Sciatic nerve (tissue), 2 donors: ENCODE results near the gene TMEM170A. TPM values are rescaled to one million over a fixed set of nuclear protein-coding genes. Genes with fewer than 3 reads are reported as not detected.
"Not testable (repeated sequence)": the region's sequence is repeated elsewhere in the genome, so short reads cannot be mapped to it uniquely, and the experiment has no call there.

Experiments
- ATAC-seq: fragments of 200-7000 bp; cut with Tn5 transposase; one replicate; pipeline ENCODE4 v1.9.1; 2020; ENCODE audit warnings: mild to moderate bottlenecking, moderate library complexity
- DNase-seq: peaks from one replicate; pipeline ENCODE4 v3.0.0-alpha.2; 2020; ENCODE audit warnings: low spot score
- intact Hi-C: fragments of 100-400 bp; cut with DNase I; formaldehyde crosslinking; loops from one replicate; pipeline ENCODE4 v1.14.2; 2022
- total RNA-seq: library from RNA; stranded (reverse); fragmentation: NEBNext Ultra II Directional; extraction: Animal tissue kit (Norgen Biotek cat#: 25700); gene quantifications from one replicate; pipeline ENCODE4 v1.2.1, GENCODE V29; 2021
- donor health status: DM: no; HTN: no; CAD: no.
- donor health status: DM: no; HTN: no; CAD: no.

Gene TMEM170A
- total RNA-seq, 1 donor from 2014 or later: 29.8 TPM

GRCh38 chr16:75483222-75483621, 18.7 kb upstream of the TMEM170A start:
- intact Hi-C loops: no loop called here
- DNase-seq: no peak
- ATAC-seq: no peak

GRCh38 chr16:75482434-75483205, 18.1 kb upstream of the TMEM170A start:
- intact Hi-C loops: no loop called here
- DNase-seq (no peak), ATAC-seq (no peak)

GRCh38 chr16:75481475-75481874, 17.0 kb upstream of the TMEM170A start:
- intact Hi-C loops: no loop called here

GRCh38 chr16:75479421-75479990, 15.0 kb upstream of the TMEM170A start:
- DNase-seq: no peak
- intact Hi-C loops: loop anchor here (5.0 kb wide), 1 partner anchor 288 kb away; no protein-coding TSS in a partner anchor
- ATAC-seq: no peak

More at GRCh38 chr16:75481475-75481874, 17.0 kb upstream of the TMEM170A start:
- ATAC-seq: no peak
- no peak for DNase-seq

- intact Hi-C loops: loop anchor here (5.0 kb wide), 1 partner anchor 289 kb away; no protein-coding TSS in a partner anchor
- no peak for ATAC-seq
- no peak for DNase-seq
These were observed 14.2 kb upstream of the TMEM170A start for GRCh38 chr16:75478480-75479345.

- intact Hi-C loops: loop anchor here (5.0 kb wide), 1 partner anchor 289 kb away; no protein-coding TSS in a partner anchor
- ATAC-seq (peak; percentile 32), DNase-seq (no peak)
These were observed 13.4 kb upstream of the TMEM170A start for GRCh38 chr16:75477680-75478473.

- intact Hi-C loops: loop anchor here (5.0 kb wide), 1 partner anchor 290 kb away; no protein-coding TSS in a partner anchor
- no peak for ATAC-seq
These were observed 12.3 kb upstream of the TMEM170A start for GRCh38 chr16:75476817-75477216.

GRCh38 chr16:75475420-75475847, 10.9 kb upstream of the TMEM170A start:
- DNase-seq (no peak), ATAC-seq (no peak)
- intact Hi-C loops: loop anchor here (5.0 kb wide), 1 partner anchor 292 kb away; no protein-coding TSS in a partner anchor

More at GRCh38 chr16:75476817-75477216, 12.3 kb upstream of the TMEM170A start:
- no peak for DNase-seq

GRCh38 chr16:75472908-75473877, 8.7 kb upstream of the TMEM170A start:
- DNase-seq: no peak
- intact Hi-C loops: no loop called here
- ATAC-seq: no peak

GRCh38 chr16:75471723-75472633, 7.5 kb upstream of the TMEM170A start:
- DNase-seq (peak; percentile 66), ATAC-seq (peak; percentile 94)
- intact Hi-C loops: no loop called here

GRCh38 chr16:75466760-75467159, 2.3 kb upstream of the TMEM170A start:
- ATAC-seq (no peak), DNase-seq (no peak)
- intact Hi-C loops: no loop called here

- peak; percentile 2 for ATAC-seq
- intact Hi-C loops, DNase-seq: not testable (repeated sequence)
These were observed 934 bp downstream of the TMEM170A start for GRCh38 chr16:75463389-75464121.

GRCh38 chr16:75462806-75463205, 1.7 kb downstream of the TMEM170A start:
- ATAC-seq (no peak), DNase-seq (no peak)
- intact Hi-C loops: no loop called here

- no peak for ATAC-seq
- intact Hi-C loops: no loop called here
- no peak for DNase-seq
These were observed 2.9 kb downstream of the TMEM170A start for GRCh38 chr16:75461575-75461974.

- DNase-seq (no peak), ATAC-seq (no peak)
- intact Hi-C loops: no loop called here
These were observed 4.0 kb downstream of the TMEM170A start for GRCh38 chr16:75460446-75460845.

- intact Hi-C loops: no loop called here
- no peak for DNase-seq
- no peak for ATAC-seq
These were observed 4.8 kb downstream of the TMEM170A start for GRCh38 chr16:75459691-75460090.
